K562 (cell line): ENCODE data around the gene TP53I13.

Experiments used
- ADNP ChIP-seq: fragments of 200-800 bp; sonication (Bioruptor generic); IDR thresholded peaks from 2 replicates; pipeline ENCODE4 v1.6.1; 2016; ENCODE audit warnings: missing genetic modification characterization, missing compliant biosample characterization
- ELF4 ChIP-seq: fragments of 450-650 bp; formaldehyde crosslinking; IDR thresholded peaks from 2 replicates; pipeline ENCODE4 v1.4.0; 2022; ENCODE audit warnings: missing genetic modification characterization
- MTA2 ChIP-seq: fragments of 450-650 bp; IDR thresholded peaks from 2 replicates; pipeline ENCODE4 v1.6.1; 2016; ENCODE audit warnings: low read depth
- TF ChIP-seq, protein P1 (sequence below), 2 experiments: fragments of 450-650 bp; IDR thresholded peaks; 2 replicates each; pipeline ENCODE4 v1.6.1; 2016; ENCODE audit warnings: mild to moderate bottlenecking in 2 of 2, borderline replicate concordance in 1 of 2, low read depth in 1 of 2, moderate library complexity in 1 of 2
- TF ChIP-seq, protein P2 (sequence below), 3 experiments: IDR thresholded peaks in 2 of 3; conservative IDR thresholded peaks in 1 of 3; 2 replicates each; pipeline ENCODE4 v1.5.1; 2011 to 2012; ENCODE audit warnings: low read length in 3 of 3, mild to moderate bottlenecking in 3 of 3, control low read depth in 2 of 3, improper control_type of control experiment in 1 of 3, inconsistent platforms in 1 of 3, low read depth in 1 of 3, mixed read lengths in 1 of 3, moderate library complexity in 1 of 3; ENCODE audit not compliant: insufficient read depth in 2 of 3

GRCh38 chr17:29617481-29618271, 49.2 kb downstream of the TP53I13 start:
- TF ChIP-seq, protein P1, sequence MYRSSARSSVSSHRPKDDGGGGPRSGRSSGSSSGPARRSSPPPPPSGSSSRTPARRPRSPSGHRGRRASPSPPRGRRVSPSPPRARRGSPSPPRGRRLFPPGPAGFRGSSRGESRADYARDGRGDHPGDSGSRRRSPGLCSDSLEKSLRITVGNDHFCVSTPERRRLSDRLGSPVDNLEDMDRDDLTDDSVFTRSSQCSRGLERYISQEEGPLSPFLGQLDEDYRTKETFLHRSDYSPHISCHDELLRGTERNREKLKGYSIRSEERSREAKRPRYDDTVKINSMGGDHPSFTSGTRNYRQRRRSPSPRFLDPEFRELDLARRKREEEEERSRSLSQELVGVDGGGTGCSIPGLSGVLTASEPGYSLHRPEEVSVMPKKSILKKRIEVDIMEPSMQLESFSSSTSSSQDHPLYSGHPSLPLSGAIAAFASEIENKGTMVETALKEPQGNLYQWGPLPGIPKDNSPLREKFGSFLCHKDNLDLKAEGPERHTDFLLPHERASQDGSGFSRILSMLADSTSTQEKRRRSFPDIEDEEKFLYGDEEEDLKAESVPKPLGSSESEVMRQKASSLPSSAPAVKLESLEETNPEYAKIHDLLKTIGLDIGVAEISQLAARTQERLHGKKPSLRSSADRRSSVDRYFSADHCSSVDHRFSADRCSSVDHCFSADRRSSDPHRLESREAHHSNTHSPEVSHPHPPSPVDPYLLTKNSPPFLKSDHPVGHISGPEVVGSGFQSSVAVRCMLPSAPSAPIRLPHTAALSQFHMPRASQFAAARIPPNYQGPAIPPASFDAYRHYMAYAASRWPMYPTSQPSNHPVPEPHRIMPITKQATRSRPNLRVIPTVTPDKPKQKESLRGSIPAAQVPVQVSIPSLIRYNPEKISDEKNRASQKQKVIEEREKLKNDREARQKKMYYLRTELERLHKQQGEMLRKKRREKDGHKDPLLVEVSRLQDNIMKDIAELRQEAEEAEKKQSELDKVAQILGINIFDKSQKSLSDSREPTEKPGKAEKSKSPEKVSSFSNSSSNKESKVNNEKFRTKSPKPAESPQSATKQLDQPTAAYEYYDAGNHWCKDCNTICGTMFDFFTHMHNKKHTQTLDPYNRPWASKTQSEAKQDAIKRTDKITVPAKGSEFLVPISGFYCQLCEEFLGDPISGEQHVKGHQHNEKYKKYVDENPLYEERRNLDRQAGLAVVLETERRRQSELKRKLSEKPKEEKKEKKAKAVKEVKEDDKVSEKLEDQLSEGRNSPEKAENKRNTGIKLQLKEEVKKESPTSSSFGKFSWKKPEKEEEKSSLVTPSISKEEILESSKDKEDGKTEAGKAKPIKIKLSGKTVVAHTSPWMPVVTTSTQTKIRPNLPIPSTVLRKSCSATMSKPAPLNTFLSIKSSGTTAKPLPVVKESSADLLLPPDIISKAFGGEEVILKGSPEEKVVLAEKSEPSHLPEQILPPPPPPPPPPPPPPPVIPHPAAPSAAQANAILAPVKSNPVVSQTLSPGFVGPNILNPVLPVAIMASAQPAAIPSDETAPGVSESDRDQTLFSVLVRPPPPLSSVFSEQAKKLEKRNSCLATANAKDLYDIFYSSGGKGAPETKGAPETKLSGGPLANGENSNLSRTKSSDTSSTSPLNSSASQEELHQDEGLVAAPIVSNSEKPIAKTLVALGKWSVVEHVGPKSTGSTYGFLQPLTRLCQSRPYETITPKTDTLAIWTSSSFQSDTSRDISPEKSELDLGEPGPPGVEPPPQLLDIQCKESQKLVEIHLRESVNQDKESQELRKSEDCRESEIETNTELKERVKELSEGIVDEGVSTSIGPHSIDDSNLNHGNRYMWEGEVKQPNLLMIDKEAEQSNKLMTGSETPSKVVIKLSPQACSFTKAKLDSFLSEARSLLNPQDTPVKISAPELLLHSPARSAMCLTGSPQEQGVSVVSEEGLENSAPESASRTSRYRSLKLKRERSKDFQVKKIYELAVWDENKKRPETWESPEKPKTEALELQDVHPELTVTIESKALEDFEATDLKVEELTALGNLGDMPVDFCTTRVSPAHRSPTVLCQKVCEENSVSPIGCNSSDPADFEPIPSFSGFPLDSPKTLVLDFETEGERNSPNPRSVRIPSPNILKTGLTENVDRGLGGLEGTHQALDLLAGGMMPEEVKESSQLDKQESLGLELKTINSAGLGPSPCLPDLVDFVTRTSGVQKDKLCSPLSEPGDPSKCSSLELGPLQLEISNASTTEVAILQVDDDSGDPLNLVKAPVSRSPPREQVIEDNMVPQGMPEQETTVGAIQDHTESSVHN (IDR thresholded peaks at IDR 0.05; ENCODE audit: borderline replicate concordance in 1 of 2, low read depth in 1 of 2), result no peak
- TF ChIP-seq MTA2 (no peak), ELF4 (CRISPR knock-in tag) (no peak), ADNP (no peak)
- TF ChIP-seq, protein P2, sequence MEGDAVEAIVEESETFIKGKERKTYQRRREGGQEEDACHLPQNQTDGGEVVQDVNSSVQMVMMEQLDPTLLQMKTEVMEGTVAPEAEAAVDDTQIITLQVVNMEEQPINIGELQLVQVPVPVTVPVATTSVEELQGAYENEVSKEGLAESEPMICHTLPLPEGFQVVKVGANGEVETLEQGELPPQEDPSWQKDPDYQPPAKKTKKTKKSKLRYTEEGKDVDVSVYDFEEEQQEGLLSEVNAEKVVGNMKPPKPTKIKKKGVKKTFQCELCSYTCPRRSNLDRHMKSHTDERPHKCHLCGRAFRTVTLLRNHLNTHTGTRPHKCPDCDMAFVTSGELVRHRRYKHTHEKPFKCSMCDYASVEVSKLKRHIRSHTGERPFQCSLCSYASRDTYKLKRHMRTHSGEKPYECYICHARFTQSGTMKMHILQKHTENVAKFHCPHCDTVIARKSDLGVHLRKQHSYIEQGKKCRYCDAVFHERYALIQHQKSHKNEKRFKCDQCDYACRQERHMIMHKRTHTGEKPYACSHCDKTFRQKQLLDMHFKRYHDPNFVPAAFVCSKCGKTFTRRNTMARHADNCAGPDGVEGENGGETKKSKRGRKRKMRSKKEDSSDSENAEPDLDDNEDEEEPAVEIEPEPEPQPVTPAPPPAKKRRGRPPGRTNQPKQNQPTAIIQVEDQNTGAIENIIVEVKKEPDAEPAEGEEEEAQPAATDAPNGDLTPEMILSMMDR (IDR thresholded peaks at IDR 0.05 in 2 of 3, conservative IDR thresholded peaks at IDR 0.05 in 1 of 3; ENCODE audit: insufficient read depth in 2 of 3, low read depth in 1 of 3, low read length in 3 of 3), result peak; percentile 90 to 98 (median 97)
